Ascending aorta (tissue), 2 donors: ENCODE measurements around the gene TRIM14. TPM values are rescaled to one million over a fixed set of nuclear protein-coding genes. Genes with fewer than 3 reads are reported as not detected.

Source experiments
- DNase-seq, 2 donors: peaks; one replicate each; pipeline ENCODE4 v3.0.0-alpha.2; 2019; ENCODE audit warnings: low spot score in 2 of 2
- H3K27ac ChIP-seq, 2 donors: fragments of 200-600 bp; sonication (generic); one replicate each; pipeline ENCODE4 v1.5.1; 2016 to 2017; ENCODE audit warnings: mild to moderate bottlenecking in 1 of 2
- H3K27me3 ChIP-seq: fragments of 200-600 bp; sonication (generic); one replicate; pipeline ENCODE4 v1.5.1; 2017
- H3K36me3 ChIP-seq, 2 donors: fragments of 200-600 bp; sonication (generic); one replicate each; pipeline ENCODE4 v1.5.1; 2016
- H3K4me1 ChIP-seq, 2 donors: fragments of 200-600 bp; sonication (generic); one replicate each; pipeline ENCODE4 v1.5.1; 2016 to 2017; ENCODE audit warnings: mild to moderate bottlenecking in 1 of 2
- H3K4me3 ChIP-seq, 2 donors: fragments of 200-600 bp; sonication (generic); one replicate each; pipeline ENCODE4 v1.5.1; 2016 to 2017; ENCODE audit warnings: mild to moderate bottlenecking in 1 of 2
- H3K9me3 ChIP-seq, 2 donors: fragments of 200-600 bp; sonication (generic); one replicate each; pipeline ENCODE4 v1.5.1; 2016
- intact Hi-C: fragments of 100-400 bp; cut with DNase I; formaldehyde crosslinking; loops from one replicate; pipeline ENCODE4 v1.15.1; 2023
- total RNA-seq: library from RNA; depleted of rRNA; stranded (reverse); fragments of >200 nt; gene quantifications from one replicate; pipeline ENCODE4 v1.1.0, GENCODE V29; 2016
- TF ChIP-seq, protein P1 (sequence below), 3 experiments: fragments of 200-600 bp in 2 of 3; fragments of 450-650 bp in 1 of 3; sonication (generic) in 2 of 3; IDR thresholded peaks; one replicate each; pipeline ENCODE4 v1.5.1; 2016 to 2019; ENCODE audit warnings: antibody characterized with exemption in 3 of 3, mild to moderate bottlenecking in 1 of 3, moderate library complexity in 1 of 3

The TRIM14 gene
- total RNA-seq, 1 donor from 2014 or later = 16.1 TPM

GRCh38 chr9:98049288-98050072 is 69.5 kb downstream of the TRIM14 start:
- intact Hi-C loops = loop anchor here (10.0 kb wide), 1 partner anchor 745 kb away; the partner anchor contains the start of gene ANKS6
- DNase-seq = no peak

DNA sequence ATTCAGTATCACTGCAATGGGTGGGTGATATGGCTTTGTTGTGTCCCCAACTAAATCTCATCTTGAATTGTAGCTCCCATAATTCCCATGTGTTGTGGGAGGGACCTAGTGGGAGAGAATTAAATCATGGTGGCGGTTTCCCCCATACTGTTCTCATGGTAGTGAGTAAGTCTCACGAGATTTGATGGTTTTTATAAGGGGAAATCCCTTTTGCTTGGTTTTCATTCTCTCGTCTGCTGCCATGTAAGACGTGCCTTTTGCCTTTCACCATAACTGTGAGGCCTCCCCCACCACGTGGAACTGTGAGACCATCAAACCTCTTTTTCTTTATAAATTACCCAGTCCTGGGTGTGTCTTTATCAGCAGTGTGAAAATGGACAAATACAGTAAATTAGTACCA is 72.0 kb downstream of the TRIM14 start:
- intact Hi-C loops = no loop called here
- TF ChIP-seq, protein P1, sequence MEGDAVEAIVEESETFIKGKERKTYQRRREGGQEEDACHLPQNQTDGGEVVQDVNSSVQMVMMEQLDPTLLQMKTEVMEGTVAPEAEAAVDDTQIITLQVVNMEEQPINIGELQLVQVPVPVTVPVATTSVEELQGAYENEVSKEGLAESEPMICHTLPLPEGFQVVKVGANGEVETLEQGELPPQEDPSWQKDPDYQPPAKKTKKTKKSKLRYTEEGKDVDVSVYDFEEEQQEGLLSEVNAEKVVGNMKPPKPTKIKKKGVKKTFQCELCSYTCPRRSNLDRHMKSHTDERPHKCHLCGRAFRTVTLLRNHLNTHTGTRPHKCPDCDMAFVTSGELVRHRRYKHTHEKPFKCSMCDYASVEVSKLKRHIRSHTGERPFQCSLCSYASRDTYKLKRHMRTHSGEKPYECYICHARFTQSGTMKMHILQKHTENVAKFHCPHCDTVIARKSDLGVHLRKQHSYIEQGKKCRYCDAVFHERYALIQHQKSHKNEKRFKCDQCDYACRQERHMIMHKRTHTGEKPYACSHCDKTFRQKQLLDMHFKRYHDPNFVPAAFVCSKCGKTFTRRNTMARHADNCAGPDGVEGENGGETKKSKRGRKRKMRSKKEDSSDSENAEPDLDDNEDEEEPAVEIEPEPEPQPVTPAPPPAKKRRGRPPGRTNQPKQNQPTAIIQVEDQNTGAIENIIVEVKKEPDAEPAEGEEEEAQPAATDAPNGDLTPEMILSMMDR (IDR thresholded peaks at IDR 0.05) = no peak
- no peaks in the 10 kb centered on the region for H3K4me1 ChIP-seq

More at GRCh38 chr9:98049288-98050072, 69.5 kb downstream of the TRIM14 start:
- Histone ChIP-seq H3K4me1 (no peaks in the 10 kb centered on the region), H3K4me3 (no peak overlapping the region), H3K9me3 (no peaks in the 10 kb centered on the region), H3K27ac (no peak overlapping the region), H3K36me3 (no peaks in the 10 kb centered on the region), H3K27me3 (no peaks in the 10 kb centered on the region)
- TF ChIP-seq, protein P1 (IDR thresholded peaks at IDR 0.05) = no peak

GRCh38 chr9:98046180-98046543 is 72.9 kb downstream of the TRIM14 start:
- H3K4me3 ChIP-seq = no peak overlapping the region
- no peak overlapping the region for H3K27ac ChIP-seq
- no peaks in the 10 kb centered on the region for H3K9me3 ChIP-seq
- intact Hi-C loops = no loop called here
- TF ChIP-seq, protein P1 (IDR thresholded peaks at IDR 0.05) = no peak
- H3K36me3 ChIP-seq = no peaks in the 10 kb centered on the region
- DNase-seq = no peak
- H3K27me3 ChIP-seq = no peaks in the 10 kb centered on the region
- no peaks in the 10 kb centered on the region for H3K4me1 ChIP-seq

More for the DNA sequence above, 72.0 kb downstream of the TRIM14 start:
- H3K36me3 ChIP-seq = no peaks in the 10 kb centered on the region
- no peaks in the 10 kb centered on the region for H3K27me3 ChIP-seq
- DNase-seq = no peak
- no peaks in the 10 kb centered on the region for H3K9me3 ChIP-seq
- H3K4me3 ChIP-seq = no peak overlapping the region
- H3K27ac ChIP-seq = no peak overlapping the region

- intact Hi-C loops = no loop called here
- H3K27me3 ChIP-seq = no peaks in the 10 kb centered on the region
- no peak overlapping the region for H3K27ac ChIP-seq
- H3K36me3 ChIP-seq = no peaks in the 10 kb centered on the region
- no peaks in the 10 kb centered on the region for H3K4me1 ChIP-seq
- no peaks in the 10 kb centered on the region for H3K9me3 ChIP-seq
- TF ChIP-seq, protein P1 (IDR thresholded peaks at IDR 0.05) = no peak
- peak in 1 of 2 donors; percentile 9 for DNase-seq
- H3K4me3 ChIP-seq = peak overlapping the region in 1 of 2 donors; percentile 1
These were observed 73.5 kb downstream of the TRIM14 start for GRCh38 chr9:98045234-98046179.

DNA sequence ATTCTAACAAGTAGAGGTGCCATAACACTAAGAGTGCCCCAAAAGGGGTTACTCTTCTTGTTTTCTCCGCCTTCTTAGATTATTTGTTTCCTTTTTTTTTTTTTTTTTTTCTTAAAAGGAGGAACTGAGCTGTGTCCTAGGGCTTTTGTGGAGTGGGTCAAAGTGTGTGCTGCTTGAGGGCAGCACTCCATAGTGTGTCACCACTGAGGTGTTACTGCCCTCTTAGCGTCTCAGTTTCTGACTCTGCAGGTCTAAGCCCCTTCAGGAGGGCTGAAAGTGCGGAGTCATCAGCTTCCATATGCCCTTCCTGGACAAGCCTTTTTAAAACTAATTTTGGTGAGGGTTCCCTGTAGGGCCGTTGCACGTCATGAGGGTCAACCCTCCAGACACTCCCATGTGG is 75.1 kb downstream of the TRIM14 start:
- intact Hi-C loops = no loop called here
- no peaks in the 10 kb centered on the region for H3K36me3 ChIP-seq
- no peaks in the 10 kb centered on the region for H3K27me3 ChIP-seq
- no peak overlapping the region for H3K27ac ChIP-seq
- no peaks in the 10 kb centered on the region for H3K9me3 ChIP-seq
- no peak overlapping the region for H3K4me3 ChIP-seq
- TF ChIP-seq, protein P1 (IDR thresholded peaks at IDR 0.05) = no peak
- H3K4me1 ChIP-seq = no peaks in the 10 kb centered on the region
- DNase-seq = peak in 1 of 2 donors; percentile 48
